Raji (cell line): ENCODE results near the gene IFT80.

Source experiments
- POLR2A ChIP-seq: IDR thresholded peaks from 2 replicates; pipeline ENCODE4 v1.6.1; 2011; ENCODE audit warnings: low read depth, low read length, control low read depth; ENCODE audit not compliant: insufficient read depth

IFT80 gene

GRCh38 chr3:160330690-160331089, 68.3 kb downstream of the IFT80 start:
- no peak for TF ChIP-seq POLR2A

- TF ChIP-seq POLR2A = no peak
Measured at GRCh38 chr3:160330109-160330508, 68.9 kb downstream of the IFT80 start.

- TF ChIP-seq POLR2A = no peak
Measured at GRCh38 chr3:160319322-160319721, 79.7 kb downstream of the IFT80 start.

- TF ChIP-seq POLR2A = no peak
Measured at GRCh38 chr3:160314995-160315394, 84.0 kb downstream of the IFT80 start.

GRCh38 chr3:160312014-160312624, 86.9 kb downstream of the IFT80 start:
- TF ChIP-seq POLR2A = no peak

- no peak for TF ChIP-seq POLR2A
Measured at GRCh38 chr3:160302806-160303205, 96.2 kb downstream of the IFT80 start.

GRCh38 chr3:160296591-160296990, 102.4 kb downstream of the IFT80 start:
- no peak for TF ChIP-seq POLR2A

GRCh38 chr3:160291909-160292299, 107.1 kb downstream of the IFT80 start:
- TF ChIP-seq POLR2A = no peak

- TF ChIP-seq POLR2A = no peak
Measured at GRCh38 chr3:160291290-160291908, 107.6 kb downstream of the IFT80 start.

- TF ChIP-seq POLR2A = no peak
Measured at GRCh38 chr3:160287666-160288065, 111.4 kb downstream of the IFT80 start.

- TF ChIP-seq POLR2A = no peak
Measured at GRCh38 chr3:160286231-160286630, 112.8 kb downstream of the IFT80 start.

GRCh38 chr3:160280836-160281235, 118.2 kb downstream of the IFT80 start:
- TF ChIP-seq POLR2A = no peak

- no peak for TF ChIP-seq POLR2A
Measured at GRCh38 chr3:160279657-160280056, 119.4 kb downstream of the IFT80 start.

GRCh38 chr3:160278210-160278609, 120.8 kb downstream of the IFT80 start:
- TF ChIP-seq POLR2A = no peak

- TF ChIP-seq POLR2A = no peak
Measured at GRCh38 chr3:160265088-160265487, 133.9 kb downstream of the IFT80 start.

- TF ChIP-seq POLR2A = no peak
Measured at GRCh38 chr3:160260587-160261270, 138.3 kb downstream of the IFT80 start.

- no peak for TF ChIP-seq POLR2A
Measured at GRCh38 chr3:160259589-160259988, 139.4 kb downstream of the IFT80 start.

GRCh38 chr3:160257606-160258005, 141.4 kb downstream of the IFT80 start:
- no peak for TF ChIP-seq POLR2A
